ENCODE measurements around the gene MCC. TPM values are rescaled to one million over a fixed set of nuclear protein-coding genes. Genes with fewer than 3 reads are reported as not detected.

MCC gene
- total RNA-seq, 1 experiment from 2014 or later: 0.10 TPM

DNA sequence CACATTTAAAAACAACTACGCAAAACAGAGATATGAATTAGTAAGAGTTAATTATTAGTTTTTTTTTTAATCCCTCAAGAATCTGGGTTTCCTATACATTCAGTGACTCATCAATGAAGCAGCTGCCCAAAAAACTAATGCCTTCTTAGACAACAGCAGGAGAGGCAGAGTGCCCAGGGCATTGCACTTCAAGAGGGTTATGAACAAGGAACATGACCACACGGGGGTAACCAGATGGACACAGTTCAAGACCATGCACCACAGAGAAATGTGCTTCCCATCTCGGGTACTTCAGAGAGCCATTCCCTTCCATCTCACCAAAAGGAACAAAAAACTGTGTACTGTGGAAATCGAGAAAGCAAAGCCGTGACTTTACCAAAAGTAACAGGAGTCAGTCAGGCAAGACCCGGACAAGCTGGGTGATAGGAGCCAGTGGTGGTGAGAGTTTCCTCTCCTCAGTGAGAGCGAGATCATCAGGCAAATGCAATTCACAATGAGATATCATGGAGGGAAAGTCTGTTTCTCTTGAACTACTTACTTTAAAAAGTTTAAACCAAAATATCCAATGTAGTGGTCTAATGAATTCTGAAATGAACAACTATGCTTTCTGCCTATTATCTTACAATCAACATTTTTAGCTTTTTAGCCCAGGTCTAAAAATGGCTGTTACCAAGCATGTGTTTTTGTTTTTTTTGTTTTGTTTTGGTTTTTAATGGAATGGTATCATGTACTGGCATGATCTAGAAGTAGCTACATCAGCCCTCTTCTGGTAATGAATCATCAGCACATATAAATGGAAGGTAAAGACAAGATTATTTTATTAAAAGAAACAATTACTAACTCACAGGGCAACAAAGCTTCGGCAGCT is 245.5 kb downstream of the MCC start:
- in situ Hi-C loops (cut with HindIII; ENCODE audit: low sequenced_read_pairs): no loop called here
- no peak for DNase-seq (ENCODE audit: low spot score)

DNA sequence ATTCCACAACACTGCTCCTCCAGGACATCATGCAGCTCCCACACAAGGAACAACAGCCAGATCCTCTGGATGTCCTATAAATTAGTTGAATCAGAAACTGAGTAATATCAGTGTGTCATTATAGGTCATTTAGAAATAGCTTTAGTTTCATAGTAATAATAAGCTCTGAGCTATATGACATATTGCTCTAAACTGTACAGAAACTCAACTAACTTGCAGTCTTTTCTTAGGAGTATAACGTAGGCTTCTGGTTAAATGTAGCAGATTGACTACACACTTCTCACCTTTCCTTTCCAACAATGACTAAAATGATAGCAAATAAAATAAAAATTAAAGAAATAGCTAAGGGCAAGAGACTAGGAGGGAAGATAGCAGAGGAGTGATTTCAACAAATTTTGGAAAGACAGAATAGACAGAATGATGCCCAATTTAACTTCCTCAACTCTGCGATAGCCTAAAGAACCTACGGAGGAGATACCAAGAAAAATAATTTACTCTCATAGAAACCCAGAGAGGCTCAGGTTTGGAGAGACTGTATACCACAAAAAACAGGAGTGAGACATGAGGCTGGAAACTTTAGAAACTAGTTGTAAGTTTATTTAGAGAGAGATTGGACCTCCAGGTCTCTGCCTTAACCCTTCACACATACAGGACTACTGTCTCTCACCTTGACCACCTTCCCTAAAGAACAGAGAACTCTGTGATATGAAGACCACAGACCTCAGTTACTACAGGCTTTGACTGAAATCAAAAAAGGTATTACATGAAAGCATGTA is 247.1 kb downstream of the MCC start:
- in situ Hi-C loops (cut with HindIII; ENCODE audit: low sequenced_read_pairs): no loop called here
- DNase-seq (ENCODE audit: low spot score): no peak

- in situ Hi-C loops (cut with HindIII; ENCODE audit: low sequenced_read_pairs): no loop called here
- no peak for DNase-seq (ENCODE audit: low spot score)
These were observed 248.2 kb downstream of the MCC start for GRCh38 chr5:113240032-113240431.

GRCh38 chr5:113237893-113238292 is 250.4 kb downstream of the MCC start:
- in situ Hi-C loops (cut with HindIII; ENCODE audit: low sequenced_read_pairs): no loop called here
- DNase-seq (ENCODE audit: low spot score): no peak

- in situ Hi-C loops (cut with HindIII; ENCODE audit: low sequenced_read_pairs): no loop called here
These were observed 251.5 kb downstream of the MCC start for GRCh38 chr5:113236536-113237288.

GRCh38 chr5:113235884-113236283 is 252.4 kb downstream of the MCC start:
- DNase-seq (ENCODE audit: low spot score): no peak

More at GRCh38 chr5:113236536-113237288, 251.5 kb downstream of the MCC start:
- DNase-seq (ENCODE audit: low spot score): no peak

GRCh38 chr5:113234546-113234945 is 253.7 kb downstream of the MCC start:
- no peak for DNase-seq (ENCODE audit: low spot score)
- in situ Hi-C loops (cut with HindIII; ENCODE audit: low sequenced_read_pairs): no loop called here

More at GRCh38 chr5:113235884-113236283, 252.4 kb downstream of the MCC start:
- in situ Hi-C loops (cut with HindIII; ENCODE audit: low sequenced_read_pairs): no loop called here

DNA sequence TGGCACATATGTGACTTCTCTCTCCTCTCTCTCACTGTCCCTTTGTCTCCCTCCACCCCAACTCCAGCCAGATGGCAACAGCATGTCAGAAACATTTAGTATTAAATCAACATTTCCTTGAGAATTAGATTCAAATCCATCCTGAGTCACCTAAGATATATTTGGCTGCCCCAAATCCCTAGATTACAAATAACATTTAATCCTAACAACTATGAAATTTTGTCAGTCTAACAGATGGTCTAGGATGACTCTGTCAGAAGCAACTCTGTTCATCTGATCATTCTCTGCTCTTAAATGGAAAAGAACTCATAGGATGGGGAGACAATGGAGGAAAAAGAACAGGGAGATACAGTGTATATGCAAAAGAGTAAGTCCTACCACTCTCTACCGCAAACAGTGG is 254.6 kb downstream of the MCC start:
- in situ Hi-C loops (cut with HindIII; ENCODE audit: low sequenced_read_pairs): no loop called here
- DNase-seq (ENCODE audit: low spot score): no peak

DNA sequence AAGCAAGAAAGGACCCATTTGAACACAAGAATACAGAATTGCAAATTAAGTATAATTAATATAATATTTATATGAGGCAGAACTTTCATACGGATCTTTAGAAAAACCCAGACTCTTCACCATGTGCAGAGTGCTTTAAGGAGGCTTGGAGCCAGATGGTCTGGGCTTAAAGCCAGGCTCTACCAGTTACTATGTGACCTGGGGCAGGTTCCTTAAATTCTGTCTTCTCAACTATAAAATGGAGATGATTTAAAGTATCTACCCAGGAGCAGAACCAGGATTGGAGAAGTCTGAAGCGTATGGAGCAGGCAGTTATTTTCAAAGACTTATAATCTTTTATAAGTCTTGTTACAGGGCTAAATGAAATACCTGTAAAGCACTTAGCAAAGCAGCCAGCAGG is 255.6 kb downstream of the MCC start:
- DNase-seq (ENCODE audit: low spot score): peak; percentile 33
- in situ Hi-C loops (cut with HindIII; ENCODE audit: low sequenced_read_pairs): no loop called here

DNA sequence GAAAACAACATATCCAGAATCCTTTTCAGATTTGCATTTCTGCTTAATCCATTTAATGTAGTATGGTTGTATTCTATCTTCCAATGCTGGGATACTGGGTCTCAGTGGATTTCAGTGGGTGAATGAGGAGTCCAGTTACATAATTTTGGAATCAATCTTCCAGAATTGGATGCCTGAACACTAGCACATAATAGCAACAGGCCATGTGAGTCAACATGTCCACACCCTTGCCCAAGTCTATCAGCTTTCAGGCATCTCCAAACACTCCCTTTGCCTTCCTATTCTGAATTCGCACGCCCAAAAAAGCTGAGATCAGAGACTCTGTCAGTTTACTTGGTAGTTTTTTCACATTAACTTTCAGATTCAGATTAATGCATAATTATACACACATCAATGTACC is 256.0 kb downstream of the MCC start:
- in situ Hi-C loops (cut with HindIII; ENCODE audit: low sequenced_read_pairs): no loop called here
- no peak for DNase-seq (ENCODE audit: low spot score)

- in situ Hi-C loops (cut with HindIII; ENCODE audit: low sequenced_read_pairs): no loop called here
- DNase-seq (ENCODE audit: low spot score): no peak
These were observed 256.6 kb downstream of the MCC start for GRCh38 chr5:113231653-113232000.

DNA sequence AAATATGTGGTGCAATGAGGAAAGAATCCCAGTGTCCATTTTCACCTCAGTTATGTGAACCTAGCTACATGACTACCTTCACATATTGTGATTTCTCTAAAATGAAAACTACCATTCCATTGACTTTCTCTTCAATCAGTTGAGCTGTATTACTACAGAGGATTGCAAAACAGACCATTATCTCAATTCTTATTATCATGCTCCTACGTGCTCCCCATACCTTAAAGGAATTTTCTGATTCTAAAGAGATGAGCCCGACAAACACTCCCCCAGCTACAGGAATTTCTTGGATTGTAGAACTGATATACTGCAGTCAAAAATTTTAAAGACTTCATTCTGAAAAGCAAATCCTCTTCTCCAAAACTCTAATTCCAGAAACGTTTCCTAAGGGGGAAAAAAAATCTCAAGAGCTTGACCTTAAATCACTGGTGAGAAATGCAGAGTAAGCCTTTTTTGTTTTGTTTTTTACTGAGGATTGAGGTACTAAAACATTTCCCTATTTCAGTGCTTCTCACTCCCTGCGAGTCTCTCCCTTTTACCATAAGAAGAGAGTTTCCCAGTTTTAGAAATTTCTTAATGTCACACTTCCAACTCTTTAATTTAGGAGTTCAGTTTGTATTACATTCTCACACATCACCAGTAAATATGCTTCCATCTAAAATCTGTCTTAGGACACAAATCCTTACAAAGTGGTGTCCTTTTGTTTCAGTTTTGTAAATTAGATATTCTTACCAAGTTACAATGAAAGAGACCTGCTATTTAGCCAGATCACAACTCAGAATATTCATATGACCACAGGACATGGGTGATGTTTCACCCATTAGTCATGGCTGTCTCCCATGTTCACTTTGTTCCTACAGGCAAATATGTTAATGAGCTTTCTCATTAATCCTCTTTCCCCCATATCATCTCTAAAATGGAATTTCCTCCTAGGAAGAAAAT is 257.3 kb downstream of the MCC start:
- DNase-seq (ENCODE audit: low spot score): no peak
- in situ Hi-C loops (cut with HindIII; ENCODE audit: low sequenced_read_pairs): no loop called here

- DNase-seq (ENCODE audit: low spot score): no peak
- in situ Hi-C loops (cut with HindIII; ENCODE audit: low sequenced_read_pairs): no loop called here
These were observed 260.5 kb downstream of the MCC start for GRCh38 chr5:113227798-113228197.

- DNase-seq (ENCODE audit: low spot score): no peak
- in situ Hi-C loops (cut with HindIII; ENCODE audit: low sequenced_read_pairs): no loop called here
These were observed 262.0 kb downstream of the MCC start for GRCh38 chr5:113226116-113226736.

DNA sequence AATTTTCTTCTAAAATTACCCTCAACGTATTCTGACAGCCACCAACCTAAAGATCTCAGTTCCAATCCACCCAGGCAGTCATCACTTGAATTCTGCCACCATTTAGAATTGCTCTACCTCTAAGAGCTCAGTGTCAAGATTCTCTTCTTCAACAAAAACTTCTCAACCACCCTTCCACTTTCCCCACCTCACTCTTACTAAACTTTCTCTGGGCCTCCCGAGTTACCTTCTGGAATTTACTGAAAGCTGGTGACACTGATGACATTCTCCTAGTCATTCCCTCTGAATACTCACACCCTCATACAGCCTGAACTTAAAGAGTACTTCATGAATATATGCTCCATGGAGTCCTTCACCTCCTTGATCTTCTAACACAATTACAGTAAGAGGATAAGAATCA is 263.0 kb downstream of the MCC start:
- DNase-seq (ENCODE audit: low spot score): no peak
- in situ Hi-C loops (cut with HindIII; ENCODE audit: low sequenced_read_pairs): no loop called here

- no peak for DNase-seq (ENCODE audit: low spot score)
- in situ Hi-C loops (cut with HindIII; ENCODE audit: low sequenced_read_pairs): no loop called here
These were observed 263.6 kb downstream of the MCC start for GRCh38 chr5:113224605-113225065.

- in situ Hi-C loops (cut with HindIII; ENCODE audit: low sequenced_read_pairs): no loop called here
- no peak for DNase-seq (ENCODE audit: low spot score)
These were observed 264.2 kb downstream of the MCC start for GRCh38 chr5:113223831-113224604.

DNA sequence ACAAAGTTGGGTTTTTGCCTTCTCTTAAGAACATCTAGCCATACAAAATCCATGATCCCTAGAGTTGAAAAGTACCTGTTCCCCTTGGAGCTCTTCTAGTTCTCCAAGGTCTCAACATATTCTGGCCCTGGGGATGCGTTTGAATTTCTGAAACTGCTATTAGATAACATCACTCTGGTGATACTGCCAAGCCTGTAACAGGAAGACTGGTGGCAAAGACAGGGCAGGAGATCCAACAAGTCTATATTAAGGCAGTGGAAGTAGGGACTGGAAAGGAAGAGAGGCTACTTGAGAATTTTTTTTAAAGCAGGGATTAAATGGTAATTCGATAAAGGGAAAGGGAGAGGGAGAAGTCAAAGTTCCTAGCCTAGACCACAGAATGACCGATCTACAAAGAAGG is 264.9 kb downstream of the MCC start:
- no peak for DNase-seq (ENCODE audit: low spot score)
- in situ Hi-C loops (cut with HindIII; ENCODE audit: low sequenced_read_pairs): no loop called here
